Astrocyte (in vitro differentiated cells and primary cell): Measurements from ENCODE around the gene PCDHGA7. TPM values are rescaled to one million over a fixed set of nuclear protein-coding genes. Genes with fewer than 3 reads are reported as not detected.
"Not testable (repeated sequence)": the region's sequence is repeated elsewhere in the genome, so short reads cannot be mapped to it uniquely, and the experiment has no call there.

Experiments used
- DNase-seq: peaks from one replicate; pipeline ENCODE4 v3.0.0-alpha.2; 2010; ENCODE audit warnings: low read depth
- FAIRE-seq: peaks from 2 replicates; lab custom pipeline; 2011; peaks lifted over from hg19 to GRCh38; lab: Jason Lieb, UNC
- H2AFZ ChIP-seq: 2 replicates; pipeline ENCODE4 v1.6.0; 2012; ENCODE audit warnings: low read depth, low read length, inconsistent platforms
- H3K27ac ChIP-seq: 2 replicates; pipeline ENCODE4 v1.5.1; 2011; ENCODE audit warnings: low read depth, low read length, inconsistent platforms
- H3K27me3 ChIP-seq: 2 replicates; pipeline ENCODE4 v1.6.0; 2011; ENCODE audit warnings: low read length, inconsistent platforms; ENCODE audit not compliant: insufficient read depth
- H3K36me3 ChIP-seq: 2 replicates; pipeline ENCODE4 v1.5.1; 2011; ENCODE audit warnings: low read length, inconsistent platforms; ENCODE audit not compliant: insufficient read depth
- H3K4me1 ChIP-seq: 2 replicates; pipeline ENCODE4 v1.5.1; 2011; ENCODE audit warnings: low read length, inconsistent platforms; ENCODE audit not compliant: insufficient read depth
- H3K4me2 ChIP-seq: 2 replicates; pipeline ENCODE4 v1.6.0; 2012; ENCODE audit warnings: low read length, inconsistent platforms
- H3K4me3 ChIP-seq: 2 replicates; pipeline ENCODE4 v1.5.1; 2011; ENCODE audit warnings: low read depth, mild to moderate bottlenecking, low read length, inconsistent platforms; ENCODE audit not compliant: insufficient read depth
- H3K79me2 ChIP-seq: 2 replicates; pipeline ENCODE4 v1.6.0; 2012; ENCODE audit warnings: mild to moderate bottlenecking, low read length, inconsistent platforms; ENCODE audit not compliant: insufficient read depth
- H3K9ac ChIP-seq: 2 replicates; pipeline ENCODE4 v1.6.0; 2012; ENCODE audit warnings: mild to moderate bottlenecking, low read length, inconsistent platforms
- H3K9me3 ChIP-seq: 2 replicates; pipeline ENCODE4 v1.5.1; 2012; ENCODE audit warnings: low read depth, mild to moderate bottlenecking, low read length, inconsistent platforms; ENCODE audit not compliant: insufficient read depth
- H4K20me1 ChIP-seq: 2 replicates; pipeline ENCODE4 v1.6.0; 2012; ENCODE audit warnings: low read length, inconsistent platforms; ENCODE audit not compliant: insufficient read depth
- H3K27ac Mint-ChIP-seq: one replicate; pipeline ENCODE4 v1.8.0; 2021; ENCODE audit warnings: mild to moderate bottlenecking, mixed read lengths; ENCODE audit not compliant: unreplicated experiment
- H3K27me3 Mint-ChIP-seq: one replicate; pipeline ENCODE4 v1.8.0; 2021; ENCODE audit warnings: low read depth, mixed read lengths; ENCODE audit not compliant: unreplicated experiment
- H3K36me3 Mint-ChIP-seq: one replicate; pipeline ENCODE4 v1.8.0; 2021; ENCODE audit warnings: low read depth, mixed read lengths; ENCODE audit not compliant: unreplicated experiment
- H3K4me1 Mint-ChIP-seq: one replicate; pipeline ENCODE4 v1.8.0; 2021; ENCODE audit warnings: low read depth, mixed read lengths; ENCODE audit not compliant: unreplicated experiment
- H3K4me3 Mint-ChIP-seq: one replicate; pipeline ENCODE4 v1.8.0; 2021; ENCODE audit warnings: mild to moderate bottlenecking, moderate library complexity, mixed read lengths; ENCODE audit not compliant: unreplicated experiment
- H3K9me3 Mint-ChIP-seq: one replicate; pipeline ENCODE4 v1.8.0; 2021; ENCODE audit warnings: mild to moderate bottlenecking, mixed read lengths; ENCODE audit not compliant: unreplicated experiment
- EZH2 ChIP-seq: IDR thresholded peaks from 2 replicates; pipeline ENCODE4 v1.6.1; 2012; ENCODE audit warnings: mild to moderate bottlenecking, low read length, inconsistent platforms; ENCODE audit not compliant: insufficient read depth
- total RNA-seq: library from RNA; stranded (reverse); gene quantifications from 2 replicates; pipeline ENCODE4 v1.2.1, GENCODE V29; 2021
- TF ChIP-seq, protein P1 (sequence below): IDR thresholded peaks from 2 replicates; pipeline ENCODE4 v1.5.1; 2011; ENCODE audit warnings: low read depth, mild to moderate bottlenecking, inconsistent platforms, low read length, moderate library complexity; ENCODE audit not compliant: insufficient read depth

PCDHGA7 gene
- total RNA-seq, 1 donor from 2014 or later: 0.57 TPM

DNA sequence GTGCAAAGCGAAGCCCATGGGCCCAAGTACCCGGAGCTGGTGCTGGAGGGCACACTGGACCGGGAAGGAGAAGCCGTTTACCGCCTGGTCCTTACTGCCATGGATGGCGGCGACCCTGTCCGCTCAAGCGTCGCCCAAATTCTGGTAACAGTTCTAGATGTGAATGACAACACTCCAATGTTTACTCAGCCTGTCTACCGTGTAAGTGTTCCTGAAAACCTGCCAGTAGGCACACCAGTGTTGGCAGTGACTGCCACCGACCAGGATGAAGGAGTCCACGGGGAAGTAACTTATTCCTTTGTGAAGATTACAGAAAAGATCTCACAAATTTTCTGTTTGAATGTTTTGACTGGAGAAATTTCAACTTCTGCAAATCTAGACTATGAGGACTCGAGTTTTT, 7.9 kb upstream of the PCDHGA7 start:
- H3K9me3 ChIP-seq: peaks cover 52% of the 10 kb centered on the region
- no peak overlapping the region for H3K9ac ChIP-seq
- H4K20me1 ChIP-seq: no peaks in the 10 kb centered on the region
- H3K36me3 Mint-ChIP-seq: peaks cover 7% of the 10 kb centered on the region
- no peak overlapping the region for H2AFZ ChIP-seq
- no peaks in the 10 kb centered on the region for H3K27me3 Mint-ChIP-seq
- no peaks in the 10 kb centered on the region for H3K36me3 ChIP-seq
- TF ChIP-seq EZH2: no peak
- TF ChIP-seq, protein P1, sequence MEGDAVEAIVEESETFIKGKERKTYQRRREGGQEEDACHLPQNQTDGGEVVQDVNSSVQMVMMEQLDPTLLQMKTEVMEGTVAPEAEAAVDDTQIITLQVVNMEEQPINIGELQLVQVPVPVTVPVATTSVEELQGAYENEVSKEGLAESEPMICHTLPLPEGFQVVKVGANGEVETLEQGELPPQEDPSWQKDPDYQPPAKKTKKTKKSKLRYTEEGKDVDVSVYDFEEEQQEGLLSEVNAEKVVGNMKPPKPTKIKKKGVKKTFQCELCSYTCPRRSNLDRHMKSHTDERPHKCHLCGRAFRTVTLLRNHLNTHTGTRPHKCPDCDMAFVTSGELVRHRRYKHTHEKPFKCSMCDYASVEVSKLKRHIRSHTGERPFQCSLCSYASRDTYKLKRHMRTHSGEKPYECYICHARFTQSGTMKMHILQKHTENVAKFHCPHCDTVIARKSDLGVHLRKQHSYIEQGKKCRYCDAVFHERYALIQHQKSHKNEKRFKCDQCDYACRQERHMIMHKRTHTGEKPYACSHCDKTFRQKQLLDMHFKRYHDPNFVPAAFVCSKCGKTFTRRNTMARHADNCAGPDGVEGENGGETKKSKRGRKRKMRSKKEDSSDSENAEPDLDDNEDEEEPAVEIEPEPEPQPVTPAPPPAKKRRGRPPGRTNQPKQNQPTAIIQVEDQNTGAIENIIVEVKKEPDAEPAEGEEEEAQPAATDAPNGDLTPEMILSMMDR: no peak
- peak overlapping the region; percentile 49 for H3K4me3 ChIP-seq
- DNase-seq (no peak), FAIRE-seq (no peak)
- H3K4me1 Mint-ChIP-seq: no peaks in the 10 kb centered on the region
- H3K4me1 ChIP-seq: no peaks in the 10 kb centered on the region
- no peaks in the 10 kb centered on the region for H3K27me3 ChIP-seq
- no peak overlapping the region for H3K27ac ChIP-seq
- no peaks in the 10 kb centered on the region for H3K79me2 ChIP-seq
- H3K9me3 Mint-ChIP-seq: peaks cover 31% of the 10 kb centered on the region
- H3K27ac Mint-ChIP-seq: no peak overlapping the region
- H3K4me3 Mint-ChIP-seq: no peak overlapping the region
- peak overlapping the region; percentile 72 for H3K4me2 ChIP-seq

DNA sequence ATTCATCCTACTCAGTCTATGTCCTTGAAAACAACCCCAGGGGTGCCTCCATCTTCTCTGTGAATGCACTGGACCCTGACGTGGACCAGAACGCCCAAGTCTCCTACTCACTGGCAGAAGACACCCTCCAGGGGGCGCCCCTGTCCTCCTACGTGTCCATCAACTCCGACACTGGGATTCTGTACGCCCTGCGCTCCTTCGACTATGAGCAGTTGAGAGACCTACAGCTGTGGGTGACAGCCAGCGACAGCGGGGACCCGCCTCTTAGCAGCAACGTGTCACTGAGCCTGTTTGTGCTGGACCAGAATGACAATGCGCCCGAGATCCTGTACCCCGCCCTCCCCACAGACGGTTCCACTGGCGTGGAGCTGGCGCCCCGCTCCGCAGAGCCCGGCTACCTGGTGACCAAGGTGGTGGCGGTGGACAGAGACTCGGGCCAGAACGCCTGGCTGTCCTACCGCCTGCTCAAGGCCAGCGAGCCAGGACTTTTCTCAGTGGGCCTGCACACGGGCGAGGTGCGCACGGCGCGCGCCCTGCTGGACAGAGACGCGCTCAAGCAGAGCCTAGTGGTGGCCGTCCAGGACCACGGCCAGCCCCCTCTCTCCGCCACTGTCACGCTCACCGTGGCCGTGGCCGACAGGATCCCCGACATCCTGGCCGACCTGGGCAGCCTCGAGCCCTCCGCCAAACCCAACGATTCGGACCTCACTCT, 6.9 kb upstream of the PCDHGA7 start:
- H3K4me3 Mint-ChIP-seq, H3K36me3 ChIP-seq, H3K4me3 ChIP-seq, H3K4me1 Mint-ChIP-seq, H3K27me3 Mint-ChIP-seq, H3K79me2 ChIP-seq, H4K20me1 ChIP-seq, H3K27ac ChIP-seq, H3K4me1 ChIP-seq, H3K4me2 ChIP-seq, DNase-seq, H2AFZ ChIP-seq, FAIRE-seq, H3K27me3 ChIP-seq, H3K36me3 Mint-ChIP-seq, H3K9ac ChIP-seq, H3K27ac Mint-ChIP-seq: not testable (repeated sequence)
- peaks cover 28% of the 10 kb centered on the region for H3K9me3 Mint-ChIP-seq
- H3K9me3 ChIP-seq: peaks cover 46% of the 10 kb centered on the region

DNA sequence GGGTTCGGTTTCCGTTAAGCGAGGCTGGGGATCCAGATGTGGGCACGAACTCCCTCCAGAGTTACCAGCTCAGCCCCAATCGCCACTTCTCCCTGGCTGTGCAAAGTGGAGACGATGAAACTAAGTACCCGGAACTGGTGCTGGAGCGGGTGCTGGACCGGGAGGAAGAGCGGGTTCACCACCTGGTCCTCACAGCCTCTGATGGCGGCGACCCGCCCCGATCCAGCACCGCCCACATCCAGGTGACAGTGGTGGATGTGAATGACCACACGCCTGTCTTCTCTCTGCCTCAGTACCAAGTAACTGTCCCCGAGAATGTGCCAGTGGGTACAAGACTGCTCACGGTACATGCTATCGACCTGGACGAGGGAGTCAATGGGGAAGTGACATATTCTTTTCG, 803 bp downstream of the PCDHGA7 start:
- H3K27ac ChIP-seq: no peak overlapping the region
- Mint-ChIP-seq H3K27ac (no peak overlapping the region), H3K36me3 (peaks cover 7% of the 10 kb centered on the region), H3K9me3 (peaks cover 12% of the 10 kb centered on the region), H3K4me3 (no peak overlapping the region), H3K4me1 (no peaks in the 10 kb centered on the region), H3K27me3 (no peaks in the 10 kb centered on the region)
- DNase-seq (no peak), FAIRE-seq (no peak)
- no peaks in the 10 kb centered on the region for H3K4me1 ChIP-seq
- H3K9me3 ChIP-seq: peaks cover 30% of the 10 kb centered on the region
- TF ChIP-seq, protein P1: no peak
- TF ChIP-seq EZH2: no peak
- no peaks in the 10 kb centered on the region for H3K79me2 ChIP-seq
- peak overlapping the region; percentile 80 for H3K4me2 ChIP-seq
- no peaks in the 10 kb centered on the region for H4K20me1 ChIP-seq
- H2AFZ ChIP-seq: no peak overlapping the region
- no peak overlapping the region for H3K9ac ChIP-seq
- no peaks in the 10 kb centered on the region for H3K27me3 ChIP-seq
- H3K4me3 ChIP-seq: peak overlapping the region; percentile 62
- no peaks in the 10 kb centered on the region for H3K36me3 ChIP-seq
